Activated T-cell treated with anti-CD3 and anti-CD28 coated beads for 4 hours (primary cell): Measurements from ENCODE around the gene IL1RAPL1.
"Not testable (repeated sequence)": the region's sequence is repeated elsewhere in the genome, so short reads cannot be mapped to it uniquely, and the experiment has no call there.

Experiments used
- DNase-seq: peaks from one replicate; pipeline ENCODE4 v3.0.0-alpha.2; 2020

The IL1RAPL1 gene

DNA sequence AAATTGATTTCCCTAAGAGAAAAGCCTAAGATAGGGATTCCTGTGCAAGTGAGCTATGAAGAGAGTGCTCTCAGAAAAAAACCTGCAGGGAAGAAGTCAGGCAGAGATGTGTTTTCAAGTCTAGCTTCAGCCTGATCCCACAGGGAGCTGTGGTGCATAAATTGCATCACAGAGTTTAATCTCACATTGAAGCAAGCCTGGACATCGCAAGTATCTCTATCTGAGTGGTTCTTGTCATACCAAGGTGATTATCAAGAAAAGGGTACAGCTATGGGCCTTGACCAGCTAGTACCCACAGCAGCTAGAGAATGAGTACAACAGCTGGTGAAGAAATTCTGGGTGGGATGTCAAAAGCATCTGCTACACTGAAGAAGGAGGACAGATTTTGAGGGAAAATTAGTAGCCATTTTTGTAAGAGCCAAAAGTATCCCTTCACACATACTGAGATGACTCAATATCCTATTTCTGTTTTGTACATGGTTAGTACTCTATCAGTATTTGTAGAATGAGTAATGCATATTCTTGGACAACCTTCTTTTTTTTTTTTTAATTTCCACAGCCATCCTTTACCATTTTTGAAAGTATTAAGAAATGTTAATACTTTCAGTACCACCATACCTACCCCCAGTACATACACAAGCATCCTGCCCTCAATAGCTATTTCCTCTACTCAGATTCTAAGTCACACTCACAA lies 708.9 kb downstream of the IL1RAPL1 start:
- DNase-seq = no peak

DNA sequence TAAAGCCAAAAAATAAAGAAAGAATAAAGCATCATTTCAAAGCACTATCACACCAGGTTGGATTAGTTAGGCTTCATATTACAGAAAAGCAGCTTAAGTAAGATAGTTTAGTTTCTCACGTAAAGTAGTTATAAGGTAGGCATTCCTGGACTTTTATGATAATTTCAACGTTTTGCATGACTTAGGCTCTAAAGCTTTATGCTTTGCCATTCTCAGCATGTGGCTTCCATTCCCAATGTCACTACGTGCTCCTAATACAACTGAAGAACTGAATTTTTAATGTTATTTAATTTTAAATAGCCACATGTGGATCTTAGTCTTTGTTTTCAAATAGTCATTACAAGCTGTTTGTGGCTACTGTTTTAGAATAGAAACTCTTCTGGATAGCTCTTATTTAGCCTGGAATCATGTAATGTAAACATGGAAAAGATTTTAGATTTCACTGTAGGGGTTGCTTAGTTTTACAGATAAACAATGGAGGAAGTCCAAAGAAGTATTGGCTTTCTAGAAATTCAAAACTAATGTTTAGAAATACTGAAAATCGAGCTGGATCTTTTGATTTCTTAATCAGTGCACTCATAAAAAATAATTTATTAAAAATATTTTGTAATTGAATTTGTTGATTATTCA lies 710.0 kb downstream of the IL1RAPL1 start:
- DNase-seq = no peak

DNA sequence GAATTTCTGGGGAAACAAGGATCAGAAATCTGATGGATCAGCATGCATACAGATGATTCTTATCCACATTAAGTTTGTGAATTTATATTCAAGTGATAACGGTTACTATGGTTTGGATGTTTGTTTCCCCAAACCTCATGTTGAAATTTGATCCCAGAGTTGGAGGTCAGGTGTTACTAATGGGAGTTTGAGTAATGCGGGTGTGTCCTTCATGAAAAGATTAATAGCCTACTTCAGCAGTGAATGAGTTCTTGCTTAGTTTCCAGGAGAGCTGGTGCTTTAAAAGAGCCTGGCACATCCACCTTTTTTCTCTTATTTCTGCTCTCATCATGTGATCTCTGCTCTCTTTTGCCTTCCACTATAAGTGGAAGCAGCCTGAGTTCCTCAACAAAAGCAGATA lies 712.4 kb downstream of the IL1RAPL1 start:
- no peak for DNase-seq

DNA sequence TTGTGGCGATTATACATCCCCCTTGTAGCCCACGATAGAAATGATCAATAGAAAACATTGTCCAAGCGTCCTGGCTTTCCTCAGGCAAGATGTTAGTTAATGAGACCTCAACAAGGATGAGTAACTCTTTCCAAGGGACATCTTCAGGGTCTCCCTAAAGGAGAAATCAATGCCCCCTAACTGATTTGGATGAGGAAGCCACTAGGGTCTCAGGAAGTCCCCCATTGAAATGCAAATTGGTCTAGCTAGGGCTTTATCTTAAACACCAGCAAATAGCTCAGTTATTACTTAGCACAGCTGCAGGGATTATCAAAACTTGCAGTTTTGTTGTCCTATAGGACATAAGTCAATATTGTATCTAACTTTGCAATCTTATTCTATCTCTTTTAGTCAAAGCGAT lies 721.5 kb downstream of the IL1RAPL1 start:
- DNase-seq = no peak

DNA sequence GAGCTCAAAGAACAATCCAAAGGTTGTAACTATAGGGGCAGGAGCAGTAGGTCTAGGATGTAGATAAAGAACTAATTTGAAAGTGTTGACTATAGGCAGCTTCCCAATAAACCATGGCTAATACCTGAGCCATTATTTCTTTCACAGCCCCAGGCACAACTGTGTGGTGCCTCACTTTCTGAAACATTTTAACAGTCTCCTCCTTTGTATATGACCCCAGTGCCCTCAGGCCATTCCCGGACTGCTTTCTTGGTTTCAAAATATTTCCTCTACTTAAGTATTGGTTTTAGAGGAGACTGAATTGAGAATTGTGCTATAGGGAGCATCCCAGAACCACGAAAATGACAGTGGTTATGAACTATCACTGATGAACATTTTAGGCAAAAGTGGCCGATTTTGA lies 728.7 kb downstream of the IL1RAPL1 start:
- DNase-seq = no peak

DNA sequence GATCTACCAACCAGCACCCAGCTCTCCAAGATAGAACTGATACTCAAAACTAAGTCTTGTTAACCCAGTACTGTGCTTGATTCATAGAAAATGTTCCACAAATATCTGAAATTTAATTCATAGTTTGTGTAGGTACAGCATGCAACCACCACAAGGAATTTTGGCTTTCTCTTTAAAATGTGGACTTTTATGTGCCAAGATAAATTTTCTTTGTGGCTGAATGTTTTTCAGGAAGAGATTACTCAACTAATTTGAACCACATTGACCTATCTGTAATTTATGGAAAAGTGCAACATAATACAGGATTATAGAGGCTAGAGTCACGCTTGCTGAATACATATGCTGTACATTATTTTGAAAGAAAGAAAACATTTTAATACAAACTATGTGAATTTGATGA lies 730.8 kb downstream of the IL1RAPL1 start:
- no peak for DNase-seq

DNA sequence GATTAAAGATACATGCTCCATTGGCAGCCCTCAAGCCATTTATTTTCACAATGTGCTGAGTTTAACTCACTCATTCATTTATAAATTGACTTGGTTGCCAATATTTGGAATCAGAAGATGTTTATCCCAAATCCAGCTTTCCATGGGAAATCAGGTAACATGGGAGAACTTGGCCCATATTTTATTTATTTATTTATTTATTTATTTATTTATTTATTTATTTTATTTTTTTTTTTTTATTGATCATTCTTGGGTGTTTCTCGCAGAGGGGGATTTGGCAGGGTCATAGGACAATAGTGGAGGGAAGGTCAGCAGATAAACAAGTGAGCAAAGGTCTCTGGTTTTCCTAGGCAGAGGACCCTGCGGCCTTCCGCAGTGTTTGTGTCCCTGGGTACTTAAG lies 745.2 kb downstream of the IL1RAPL1 start:
- DNase-seq = not testable (repeated sequence)

DNA sequence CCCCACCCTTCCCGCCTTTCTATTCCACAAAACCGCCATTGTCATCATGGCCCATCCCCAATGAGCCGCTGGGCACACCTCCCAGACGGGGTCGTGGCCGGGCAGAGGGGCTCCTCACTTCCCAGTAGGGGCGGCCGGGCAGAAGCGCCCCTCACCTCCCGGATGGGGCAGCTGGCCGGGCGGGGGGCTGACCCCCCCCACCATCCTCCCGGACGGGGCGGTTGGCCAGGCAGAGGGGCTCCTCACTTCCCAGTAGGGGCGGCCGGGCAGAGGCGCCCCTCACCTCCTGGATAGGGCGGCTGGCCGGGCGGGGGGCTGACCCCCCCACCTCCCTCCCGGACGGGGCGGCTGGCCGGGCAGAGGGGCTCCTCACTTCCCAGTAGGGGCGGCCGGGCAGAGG lies 745.8 kb downstream of the IL1RAPL1 start:
- DNase-seq = not testable (repeated sequence)

DNA sequence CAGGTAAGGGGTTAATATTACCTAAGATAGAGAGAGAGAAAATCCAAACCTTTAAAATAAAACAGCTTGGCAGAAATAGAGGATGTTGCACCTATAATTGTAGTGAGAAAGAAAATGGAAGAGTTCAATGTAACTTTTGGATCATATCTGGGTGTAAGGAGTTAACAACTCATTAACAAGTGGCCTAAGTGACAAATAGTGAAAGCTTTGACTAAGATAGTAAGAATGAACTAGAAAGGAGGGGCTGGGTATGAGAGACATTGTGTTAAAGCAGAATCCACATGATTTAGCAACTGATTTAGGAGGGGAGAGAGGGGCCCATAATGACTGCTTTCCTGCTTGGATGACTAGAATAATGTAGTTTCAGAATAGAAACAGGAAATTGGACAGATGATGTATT lies 761.0 kb downstream of the IL1RAPL1 start:
- DNase-seq = no peak

DNA sequence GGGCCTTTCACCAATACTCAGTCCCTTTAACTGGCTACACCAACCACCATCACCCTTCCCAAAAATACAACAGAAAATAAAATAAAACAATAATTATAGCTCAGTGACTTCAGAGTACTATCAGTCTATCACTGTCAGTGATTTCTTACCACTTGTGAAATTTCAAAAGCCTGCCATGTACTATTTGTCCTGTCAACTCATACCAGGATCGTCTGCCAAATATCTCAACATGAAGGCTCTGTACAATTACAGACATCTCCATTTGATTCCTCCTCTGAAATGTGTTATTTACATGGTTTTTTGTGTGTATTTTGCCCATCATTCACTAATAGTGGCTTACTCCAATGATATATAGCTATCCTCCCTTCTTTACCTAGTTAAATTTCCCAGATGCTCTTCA lies 772.0 kb downstream of the IL1RAPL1 start:
- no peak for DNase-seq

DNA sequence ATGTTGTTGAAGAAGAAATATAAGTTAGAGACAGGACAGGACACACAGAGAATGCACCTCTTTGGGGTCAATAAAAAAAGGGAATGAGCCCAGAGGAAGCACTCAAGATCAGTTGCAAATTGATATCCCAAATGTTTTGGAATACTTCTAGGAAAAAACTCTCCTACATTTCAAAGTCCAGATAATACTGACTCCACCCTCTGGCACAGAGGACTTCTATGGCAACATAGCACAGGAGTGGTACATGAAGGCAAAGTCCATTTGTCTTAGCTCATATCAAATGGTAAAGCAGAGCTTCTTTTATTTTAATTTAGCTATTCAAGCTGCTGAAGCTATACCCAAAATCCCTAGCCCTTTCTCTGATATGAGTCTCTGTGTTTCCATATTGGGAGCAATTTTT lies 787.5 kb downstream of the IL1RAPL1 start:
- DNase-seq = not testable (repeated sequence)

DNA sequence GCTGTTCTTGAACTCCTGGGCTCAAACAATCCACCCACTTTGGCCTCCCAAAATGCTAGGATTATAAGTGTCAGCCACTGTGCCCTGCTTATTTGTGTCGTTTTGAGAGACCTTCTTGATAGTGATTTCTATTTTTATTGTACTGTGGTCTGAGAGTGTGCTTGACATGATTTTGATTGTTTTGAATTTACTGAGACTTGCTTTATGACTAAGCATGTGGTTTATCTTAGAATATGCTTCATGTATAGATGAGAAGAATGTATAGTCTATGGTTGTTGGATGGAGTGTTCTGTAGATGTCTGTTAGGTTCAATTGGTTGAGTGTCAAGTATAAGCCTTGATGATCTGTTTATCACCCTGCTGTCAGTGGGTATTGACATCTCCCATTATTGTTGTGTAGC lies 789.3 kb downstream of the IL1RAPL1 start:
- no peak for DNase-seq

DNA sequence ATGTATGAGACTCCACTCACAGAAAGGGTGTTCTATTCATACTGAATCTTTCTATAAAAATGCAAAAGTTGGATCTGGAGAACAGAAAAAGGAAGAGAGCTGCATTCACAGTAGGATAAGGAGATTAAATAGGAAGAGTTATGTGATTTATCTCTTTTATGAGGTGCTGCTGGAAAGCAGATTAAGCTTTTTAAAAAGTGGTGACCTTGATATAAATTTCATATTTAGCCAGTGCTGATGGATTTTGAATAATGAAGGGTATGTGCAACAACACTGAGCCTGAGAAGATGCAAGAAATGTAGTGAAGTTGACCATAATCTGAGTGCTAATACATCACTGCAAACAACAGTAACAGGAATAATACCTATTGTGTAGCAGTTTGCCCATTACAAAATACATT lies 795.6 kb downstream of the IL1RAPL1 start:
- DNase-seq = no peak

DNA sequence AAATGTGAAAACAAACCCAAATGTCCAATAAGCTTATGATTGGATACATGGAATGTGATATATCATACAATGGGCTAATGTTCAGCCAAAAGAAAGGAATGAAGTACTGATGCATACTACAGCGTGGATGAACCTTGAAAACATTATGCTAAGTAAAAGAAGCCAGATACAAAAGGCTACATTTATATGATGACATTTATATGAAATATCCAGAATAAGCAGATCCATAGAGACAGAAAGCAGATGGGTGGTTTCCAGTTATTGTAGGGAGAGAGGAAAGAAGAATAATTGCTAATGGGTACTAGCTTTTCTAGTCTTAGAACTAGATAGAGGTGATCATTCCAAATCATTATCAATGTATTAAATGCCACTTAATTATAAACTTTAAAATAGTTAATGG lies 801.3 kb downstream of the IL1RAPL1 start:
- no peak for DNase-seq

DNA sequence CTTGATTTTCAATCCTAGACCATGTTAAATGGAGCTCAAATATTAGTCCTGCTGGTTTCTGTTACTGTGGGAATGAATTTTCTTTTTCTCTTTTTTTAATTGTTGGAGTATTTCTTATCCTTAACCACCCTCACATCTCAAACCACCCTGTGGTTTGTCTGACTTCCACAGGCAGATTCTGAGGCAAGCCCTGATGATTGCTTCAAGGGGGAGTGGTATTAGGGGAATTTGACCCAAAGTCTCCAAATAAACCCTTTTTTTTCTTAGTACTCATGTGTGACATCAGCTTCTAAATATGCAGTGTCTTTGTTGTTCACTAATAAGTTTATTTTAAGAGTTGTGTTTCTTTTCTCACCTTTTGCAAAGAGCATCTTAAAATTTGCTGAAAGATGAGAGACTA lies 810.3 kb downstream of the IL1RAPL1 start:
- no peak for DNase-seq

DNA sequence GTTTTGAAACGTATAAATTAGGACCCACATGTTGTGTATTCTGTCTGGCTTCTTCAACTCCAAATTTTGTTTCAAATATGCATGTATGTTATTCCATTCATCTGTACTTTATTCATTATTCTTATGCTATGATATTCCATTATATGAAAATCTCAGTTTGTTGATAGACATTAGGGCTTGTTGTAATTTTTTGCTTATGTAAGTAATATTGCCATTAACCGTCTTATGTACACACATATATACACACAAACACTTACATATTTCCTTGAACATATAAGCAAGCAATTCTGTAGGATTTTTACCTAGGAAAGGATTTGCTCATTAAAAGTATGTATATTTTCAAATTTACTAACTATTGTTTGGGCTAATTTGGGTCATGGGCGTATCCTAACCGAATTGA lies 820.1 kb downstream of the IL1RAPL1 start:
- no peak for DNase-seq

DNA sequence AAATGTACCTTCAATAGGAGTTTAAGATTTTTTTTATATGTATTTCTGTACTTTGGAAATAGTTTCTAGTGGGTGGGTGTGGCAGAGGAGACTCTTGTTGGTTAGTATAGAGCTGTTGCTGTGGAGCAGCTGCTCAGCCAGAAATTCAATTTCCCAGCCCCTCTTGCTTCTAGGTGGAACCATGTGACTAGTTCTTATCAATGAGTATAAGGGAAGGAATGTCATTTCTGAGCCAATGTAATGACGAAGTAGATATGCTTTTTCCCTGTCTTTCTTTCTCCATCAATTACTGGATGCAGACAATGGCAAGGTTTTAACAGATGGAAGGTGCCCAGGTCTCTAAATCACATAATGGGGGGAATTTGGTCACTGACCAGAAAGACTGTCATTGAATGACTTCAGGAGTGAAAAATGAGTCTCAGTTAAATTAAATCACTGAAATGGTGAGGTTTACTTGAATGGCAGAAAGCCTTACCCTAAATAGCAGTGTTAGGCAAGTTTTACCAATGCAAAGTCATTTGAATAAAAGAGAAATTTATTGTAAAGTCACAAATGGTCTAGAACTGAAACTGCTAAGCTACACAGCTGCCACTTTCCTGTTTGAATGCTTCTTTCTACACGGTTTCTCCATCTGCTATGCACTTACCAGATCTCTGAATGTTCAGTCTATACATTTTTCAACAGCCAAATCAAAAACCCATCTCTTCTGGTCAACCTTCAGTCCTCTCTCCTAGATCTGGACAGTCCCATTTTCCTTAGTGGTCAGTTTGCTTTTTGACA lies 832.7 kb downstream of the IL1RAPL1 start:
- no peak for DNase-seq

DNA sequence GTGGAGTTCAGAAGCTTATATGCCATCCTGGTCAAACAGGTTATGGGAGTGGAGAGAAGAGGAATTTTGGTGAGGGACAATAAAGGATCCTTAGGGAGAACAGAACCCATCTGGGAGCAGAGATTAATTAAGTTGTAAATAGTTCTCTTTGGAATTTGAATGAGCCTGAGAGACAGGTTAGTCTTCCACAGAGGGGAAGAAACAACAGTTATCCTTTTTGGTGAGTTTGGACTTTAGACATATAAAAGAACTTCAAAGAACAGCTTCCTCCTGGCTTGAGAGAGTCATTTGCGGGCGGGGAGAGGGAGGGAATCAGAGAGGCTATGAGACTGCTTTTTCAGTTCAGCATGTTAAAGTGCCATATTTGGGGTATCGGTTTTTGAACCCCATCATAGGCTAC lies 834.8 kb downstream of the IL1RAPL1 start:
- DNase-seq = no peak

DNA sequence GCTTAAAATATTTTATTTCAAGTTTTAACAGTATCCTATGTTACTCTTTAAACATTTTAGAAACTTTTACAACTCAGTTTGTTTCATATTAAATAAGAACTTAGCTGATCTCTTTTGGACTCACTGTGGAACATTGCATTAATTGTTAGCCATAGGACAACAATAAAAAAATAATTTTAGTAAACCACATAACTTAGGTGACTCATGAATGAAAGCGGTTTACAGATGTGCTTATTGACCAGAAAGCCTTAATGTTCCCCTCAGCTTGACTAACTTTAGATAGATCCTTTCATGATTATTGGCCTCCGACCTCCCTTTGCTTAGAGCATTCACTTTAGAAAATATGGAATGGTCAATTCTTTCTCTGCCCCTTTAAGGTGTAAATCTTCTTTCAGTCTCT lies 844.6 kb downstream of the IL1RAPL1 start:
- DNase-seq = no peak

DNA sequence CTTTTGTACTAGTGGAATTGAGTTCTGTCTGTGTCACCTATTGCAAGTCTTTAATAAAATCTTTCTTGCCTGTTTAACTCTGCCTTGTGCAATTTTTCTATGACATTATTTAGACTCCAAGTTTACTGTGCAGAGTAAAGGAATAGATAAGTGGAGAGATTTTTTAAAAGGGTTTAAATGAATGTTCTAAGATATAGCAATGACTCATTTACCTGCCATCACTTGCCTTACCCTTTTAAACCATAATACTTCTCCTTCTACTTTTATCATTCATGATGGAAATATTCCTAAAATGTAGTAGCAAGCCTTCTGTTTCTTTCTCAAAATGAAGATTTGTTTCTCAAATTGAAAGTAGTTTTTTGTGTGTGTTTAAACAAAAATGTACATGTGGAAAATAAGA lies 845.3 kb downstream of the IL1RAPL1 start:
- DNase-seq = no peak

DNA sequence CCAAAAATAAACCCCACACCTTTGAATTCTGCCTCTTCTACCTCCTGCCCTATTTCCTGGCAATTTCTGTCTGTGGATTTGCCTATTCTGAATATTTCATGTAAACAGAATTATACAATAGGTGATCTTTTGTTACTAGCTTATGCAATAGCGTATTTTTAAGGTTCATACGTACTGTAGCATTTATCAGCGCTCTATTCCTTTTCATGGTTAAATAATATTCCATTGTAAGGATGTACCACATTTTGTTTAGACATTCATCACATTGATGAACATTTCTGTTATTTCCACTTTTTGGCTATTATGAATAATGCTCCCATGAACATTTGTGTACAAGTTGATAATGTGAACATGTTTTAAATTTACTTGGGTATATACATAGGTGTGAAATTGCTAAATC lies 847.7 kb downstream of the IL1RAPL1 start:
- no peak for DNase-seq

DNA sequence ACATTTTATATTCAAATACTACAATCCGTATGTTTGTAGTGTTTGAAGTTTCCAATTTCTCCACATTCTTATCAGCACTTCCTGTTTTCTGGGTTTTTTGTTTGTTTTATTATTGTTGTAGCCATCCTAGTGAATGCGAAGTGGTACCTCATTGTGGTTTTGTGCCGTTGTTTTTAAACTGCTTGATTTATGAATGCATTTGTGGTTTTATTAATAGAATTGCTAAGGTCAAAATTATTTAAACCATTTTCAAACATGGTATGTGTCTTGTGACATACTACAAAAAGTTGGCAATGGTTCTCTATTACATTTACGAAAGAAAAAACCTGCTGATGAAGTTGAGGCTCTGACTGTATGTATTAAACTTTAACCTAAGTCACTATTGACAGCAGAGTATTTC lies 848.1 kb downstream of the IL1RAPL1 start:
- DNase-seq = no peak

DNA sequence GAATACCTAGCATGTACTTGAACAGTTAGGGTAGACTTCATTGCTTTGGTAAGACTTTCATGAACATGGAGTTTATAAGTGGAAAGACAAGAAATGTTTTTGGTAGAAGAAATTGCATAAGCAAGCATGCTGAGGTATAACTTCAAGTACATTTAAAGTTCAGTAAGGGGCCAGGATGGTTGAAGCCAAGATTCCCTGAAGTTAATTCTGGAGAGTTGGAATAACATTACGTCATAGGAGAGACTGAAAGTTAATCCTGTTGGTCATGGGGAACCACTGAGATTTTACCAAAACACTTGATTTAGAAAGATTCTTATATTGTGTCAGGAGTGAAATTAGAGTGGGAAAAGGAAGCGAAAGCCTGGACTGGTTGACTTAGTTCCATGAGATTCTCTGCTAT lies 860.6 kb downstream of the IL1RAPL1 start:
- no peak for DNase-seq

DNA sequence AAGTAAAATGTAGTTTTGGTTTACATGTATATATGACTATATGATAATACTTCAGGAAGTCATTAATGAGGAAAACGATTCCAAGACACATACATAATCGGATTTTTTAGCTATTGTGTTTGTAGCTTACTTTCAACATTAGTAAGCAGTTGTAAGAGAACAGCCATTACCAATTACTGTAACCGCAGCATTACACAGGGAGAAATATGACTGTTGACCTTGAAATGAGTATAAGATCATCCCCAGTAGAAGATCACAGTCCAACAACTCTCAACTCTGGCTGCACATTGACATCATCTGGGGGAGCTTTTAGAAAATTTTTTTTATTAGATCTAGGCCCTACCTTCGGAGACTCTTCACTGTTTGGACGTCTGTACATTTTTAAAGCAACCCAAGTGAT lies 866.1 kb downstream of the IL1RAPL1 start:
- DNase-seq = no peak
